Endothelial cell of umbilical vein (primary cell): ENCODE data around the gene SULT1E1. TPM values are rescaled to one million over a fixed set of nuclear protein-coding genes. Genes with fewer than 3 reads are reported as not detected.

Experiments
- BruUV-seq: library from RNA; stranded (reverse); fragments of 400-500 nt; replicated peaks from 2 replicates; lab custom pipeline; 2021; lab: Mats Ljungman, UMichigan
- CTCF ChIA-PET: fragments of 300-600, 350-600 bp; sonication (Branson Sonifier 250); formaldehyde crosslinking; loops from one replicate; lab custom pipeline; 2021; ENCODE audit warnings: antibody characterized with exemption, inconsistent platforms; lab: Charles Lee
- POLR2A ChIA-PET: fragments of 300-600, 350-600 bp; sonication (Branson Sonifier 250); formaldehyde crosslinking; loops from one replicate; lab custom pipeline; 2021; ENCODE audit warnings: antibody characterized with exemption, inconsistent platforms; lab: Charles Lee
- DNase-seq: peaks from one replicate; pipeline ENCODE4 v3.0.0-alpha.2; 2011; ENCODE audit warnings: low read depth, low spot score
- FAIRE-seq: peaks from 2 replicates; lab custom pipeline; 2011; peaks lifted over from hg19 to GRCh38; lab: Jason Lieb, UNC
- H2AFZ ChIP-seq: 2 replicates; pipeline ENCODE4 v1.6.0; 2012; ENCODE audit warnings: low read depth, low read length, control low read depth, inconsistent platforms
- H3K27ac ChIP-seq: 2 replicates; pipeline ENCODE4 v1.5.1; 2011; ENCODE audit warnings: low read depth, mild to moderate bottlenecking, control low read depth, low read length, moderate library complexity; ENCODE audit not compliant: insufficient read depth
- H3K27me3 ChIP-seq, 2 experiments: 2 replicates each; pipeline versions ENCODE4 v1.6.0 to v1.6.1; 2011; ENCODE audit warnings: low read length in 2 of 2, mixed read lengths in 1 of 2; ENCODE audit not compliant: control insufficient read depth in 2 of 2, insufficient read depth in 2 of 2
- H3K36me3 ChIP-seq, 2 experiments: 2 replicates in 1 of 2; 3 replicates in 1 of 2; pipeline ENCODE4 v1.5.1; 2011; ENCODE audit warnings: low read length in 2 of 2, mild to moderate bottlenecking in 1 of 2, moderate library complexity in 1 of 2; ENCODE audit not compliant: control insufficient read depth in 2 of 2, insufficient read depth in 2 of 2; ENCODE audit errors: extremely low read depth in 1 of 2
- H3K4me1 ChIP-seq: 3 replicates; pipeline ENCODE4 v1.5.1; 2011; ENCODE audit warnings: mild to moderate bottlenecking, low read length; ENCODE audit not compliant: control insufficient read depth, insufficient read depth; ENCODE audit errors: extremely low read depth
- H3K4me2 ChIP-seq: 2 replicates; pipeline ENCODE4 v1.6.1; 2011; ENCODE audit warnings: low read length, control low read depth, mixed read lengths; ENCODE audit not compliant: insufficient read depth
- H3K4me3 ChIP-seq, 3 experiments: fragments of 200-600 bp in 1 of 3; sonication (generic), shearing (Covaris generic) in 1 of 3; replicated peaks in 1 of 3; 2 replicates each; pipeline ENCODE4 v1.5.1; 2011 to 2016; ENCODE audit warnings: control low read depth in 3 of 3, low read length in 3 of 3, mild to moderate bottlenecking in 2 of 3, inconsistent platforms in 1 of 3, low read depth in 1 of 3, moderate library complexity in 1 of 3; ENCODE audit not compliant: insufficient read depth in 1 of 3
- H3K79me2 ChIP-seq: 2 replicates; pipeline ENCODE4 v1.6.0; 2012; ENCODE audit warnings: low read length, inconsistent platforms; ENCODE audit not compliant: control insufficient read depth, insufficient read depth
- H3K9ac ChIP-seq: replicated peaks from 2 replicates; pipeline ENCODE3; 2011; ENCODE audit warnings: low read length, control low read depth; ENCODE audit not compliant: insufficient read depth; ENCODE audit errors: extremely low read depth
- H3K9me1 ChIP-seq: replicated peaks from 3 replicates; pipeline ENCODE4 v1.6.0; 2011; ENCODE audit warnings: mild to moderate bottlenecking, low read length; ENCODE audit not compliant: control insufficient read depth, insufficient read depth; ENCODE audit errors: extremely low read depth
- H3K9me3 ChIP-seq: replicated peaks from 2 replicates; pipeline ENCODE4 v1.5.1; 2012; ENCODE audit warnings: low read length, inconsistent platforms; ENCODE audit not compliant: control insufficient read depth, insufficient read depth
- H4K20me1 ChIP-seq: replicated peaks from 2 replicates; pipeline ENCODE3; 2011; ENCODE audit warnings: mild to moderate bottlenecking, low read length; ENCODE audit not compliant: control insufficient read depth, insufficient read depth; ENCODE audit errors: extremely low read depth
- GATA2 ChIP-seq: IDR thresholded peaks from 2 replicates; pipeline ENCODE4 v1.7.0; 2011; ENCODE audit warnings: low read depth, mild to moderate bottlenecking, moderate library complexity, mixed read lengths, low read length; ENCODE audit not compliant: insufficient read length, insufficient read depth
- MYC ChIP-seq: IDR thresholded peaks from one replicate; pipeline ENCODE4 v1.6.1; 2011; ENCODE audit warnings: mild to moderate bottlenecking, low read depth, low read length
- POLR2A ChIP-seq: IDR thresholded peaks from 2 replicates; pipeline ENCODE4 v1.6.1; 2012; ENCODE audit warnings: low read depth, mild to moderate bottlenecking, control low read depth, low read length
- dilution Hi-C: fragments of 300-500 bp; cut with MboI; formaldehyde crosslinking; loops from one replicate; pipeline ENCODE4 v1.15.0; 2019; ENCODE audit warnings: low sequenced_read_pairs; ENCODE audit not compliant: extremely low pct_ligation_motif_present
- intact Hi-C: fragments of 100-400 bp; cut with micrococcal nuclease; formaldehyde crosslinking; loops from one replicate; pipeline ENCODE4 v1.10.0; 2022
- polyA plus RNA-seq, 4 experiments: library from polyadenylated mRNA; depleted of rRNA in 3 of 4; stranded (reverse) in 3 of 4; unstranded in 1 of 4; fragments of >200 nt; gene quantifications; 2 replicates each; pipeline versions ENCODE4 v1.2.1 to v1.2.3, GENCODE V29; 2011 to 2012; ENCODE audit warnings: missing spikeins in 1 of 4
- total RNA-seq: library from RNA; stranded (reverse); gene quantifications from 2 replicates; pipeline ENCODE4 v1.2.3, GENCODE V29; 2021
- TF ChIP-seq, protein P1 (sequence below): IDR thresholded peaks from 2 replicates; pipeline ENCODE4 v1.6.1; 2011; ENCODE audit not compliant: insufficient read depth, insufficient read length
- TF ChIP-seq, protein P2 (sequence below), 2 donors: IDR thresholded peaks; 1 replicate in 1 of 2; 2 replicates in 1 of 2; pipeline ENCODE4 v1.5.1; 2011; ENCODE audit warnings: low read length in 2 of 2, mild to moderate bottlenecking in 2 of 2, moderate library complexity in 2 of 2, control low read depth in 1 of 2, inconsistent platforms in 1 of 2, low read depth in 1 of 2; ENCODE audit not compliant: insufficient read depth in 1 of 2; ENCODE audit errors: extremely low read depth in 1 of 2

Gene SULT1E1
- total and polyA plus RNA-seq, 2 donors (not counting 3 experiments of a cell fraction or from before 2014, with no cell fraction given), result 25.8 to 34.5 TPM

DNA sequence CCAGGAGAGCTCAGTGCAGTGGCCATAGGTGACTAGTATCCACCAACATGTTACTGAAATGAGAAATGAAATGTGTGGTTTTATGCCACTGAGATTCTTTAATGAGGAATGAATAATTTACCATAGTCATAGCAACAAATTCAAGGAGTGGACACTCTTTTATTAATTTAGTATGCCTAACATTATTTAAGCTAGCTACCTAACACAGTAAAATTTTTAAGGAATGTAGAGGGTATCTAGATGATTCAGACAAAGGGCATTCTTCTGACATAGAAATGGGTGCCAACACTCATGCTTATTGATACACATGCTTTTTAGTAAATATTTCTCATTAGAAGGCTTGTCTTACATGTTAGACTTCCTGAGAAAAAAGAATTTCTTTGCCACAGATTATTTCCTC, 66.2 kb downstream of the SULT1E1 start:
- Histone ChIP-seq H3K9me1 (no peaks in the 10 kb centered on the region), H2AFZ (no peak overlapping the region), H3K79me2 (no peaks in the 10 kb centered on the region), H4K20me1 (no peaks in the 10 kb centered on the region), H3K9me3 (no peaks in the 10 kb centered on the region), H3K4me2 (no peak overlapping the region), H3K4me1 (peaks cover 2% of the 10 kb centered on the region), H3K36me3 (no peaks in the 10 kb centered on the region), H3K27ac (no peak overlapping the region), H3K27me3 (no peaks in the 10 kb centered on the region), H3K9ac (no peak overlapping the region), H3K4me3 (no peak overlapping the region)
- TF ChIP-seq MYC (no peak), POLR2A (no peak), GATA2 (no peak)
- TF ChIP-seq, protein P1, sequence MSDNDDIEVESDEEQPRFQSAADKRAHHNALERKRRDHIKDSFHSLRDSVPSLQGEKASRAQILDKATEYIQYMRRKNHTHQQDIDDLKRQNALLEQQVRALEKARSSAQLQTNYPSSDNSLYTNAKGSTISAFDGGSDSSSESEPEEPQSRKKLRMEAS, result no peak
- TF ChIP-seq, protein P2, sequence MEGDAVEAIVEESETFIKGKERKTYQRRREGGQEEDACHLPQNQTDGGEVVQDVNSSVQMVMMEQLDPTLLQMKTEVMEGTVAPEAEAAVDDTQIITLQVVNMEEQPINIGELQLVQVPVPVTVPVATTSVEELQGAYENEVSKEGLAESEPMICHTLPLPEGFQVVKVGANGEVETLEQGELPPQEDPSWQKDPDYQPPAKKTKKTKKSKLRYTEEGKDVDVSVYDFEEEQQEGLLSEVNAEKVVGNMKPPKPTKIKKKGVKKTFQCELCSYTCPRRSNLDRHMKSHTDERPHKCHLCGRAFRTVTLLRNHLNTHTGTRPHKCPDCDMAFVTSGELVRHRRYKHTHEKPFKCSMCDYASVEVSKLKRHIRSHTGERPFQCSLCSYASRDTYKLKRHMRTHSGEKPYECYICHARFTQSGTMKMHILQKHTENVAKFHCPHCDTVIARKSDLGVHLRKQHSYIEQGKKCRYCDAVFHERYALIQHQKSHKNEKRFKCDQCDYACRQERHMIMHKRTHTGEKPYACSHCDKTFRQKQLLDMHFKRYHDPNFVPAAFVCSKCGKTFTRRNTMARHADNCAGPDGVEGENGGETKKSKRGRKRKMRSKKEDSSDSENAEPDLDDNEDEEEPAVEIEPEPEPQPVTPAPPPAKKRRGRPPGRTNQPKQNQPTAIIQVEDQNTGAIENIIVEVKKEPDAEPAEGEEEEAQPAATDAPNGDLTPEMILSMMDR (IDR thresholded peaks at IDR 0.05; ENCODE audit: extremely low read depth in 1 of 2, insufficient read depth in 1 of 2, low read depth in 1 of 2, low read length in 2 of 2), result no peak
- DNase-seq (no peak), FAIRE-seq (no peak)
- POLR2A ChIA-PET, result no interaction called here
- dilution Hi-C loops, result no loop called here
- CTCF ChIA-PET, result interaction anchor here (1.0 to 1.5 kb wide), 2 partner anchors 8 to 30 kb away, joined by 3 read pairs; no protein-coding TSS in a partner anchor
- intact Hi-C loops, result no loop called here
- BruUV-seq, result no TSS peak

Other genes starting within 250 kb of the SULT1E1 start
- not detected in 2 replicates for gene UGT2A2, start 220.5 kb downstream of the SULT1E1 start, total RNA-seq
- not detected in 2 replicates for gene UGT2A2, start 220.5 kb downstream of the SULT1E1 start, polyA plus RNA-seq
- not detected in 2 replicates for gene UGT2A1, start 206.9 kb downstream of the SULT1E1 start, total RNA-seq
- gene UGT2A1, start 206.9 kb downstream of the SULT1E1 start, polyA plus RNA-seq, result 0.04 and 0.11 TPM in 2 replicates
- gene SULT1B1, start 99.5 kb downstream of the SULT1E1 start, total RNA-seq, result 59.5 and 68.2 TPM in 2 replicates
- gene SULT1B1, start 99.5 kb downstream of the SULT1E1 start, polyA plus RNA-seq, result 35.2 and 45.0 TPM in 2 replicates
- gene CSN1S1, start 70.9 kb upstream of the SULT1E1 start, total RNA-seq, result not detected in 2 replicates
- not detected in 2 replicates for gene CSN1S1, start 70.9 kb upstream of the SULT1E1 start, polyA plus RNA-seq
- gene CSN2, start 105.6 kb upstream of the SULT1E1 start, total RNA-seq, result not detected in 2 replicates
- gene CSN2, start 105.6 kb upstream of the SULT1E1 start, polyA plus RNA-seq, result not detected in 2 replicates
- gene STATH, start 135.8 kb upstream of the SULT1E1 start, total RNA-seq, result not detected in 2 replicates
- gene STATH, start 135.8 kb upstream of the SULT1E1 start, polyA plus RNA-seq, result not detected in 2 replicates
- not detected in 2 replicates for gene HTN3, start 168.3 kb upstream of the SULT1E1 start, total RNA-seq
- gene HTN3, start 168.3 kb upstream of the SULT1E1 start, polyA plus RNA-seq, result not detected in 2 replicates
- gene HTN1, start 190.3 kb upstream of the SULT1E1 start, total RNA-seq, result not detected in 2 replicates
- gene HTN1, start 190.3 kb upstream of the SULT1E1 start, polyA plus RNA-seq, result not detected in 2 replicates